Measurements from ENCODE around the gene PALM2AKAP2. TPM values are rescaled to one million over a fixed set of nuclear protein-coding genes. Genes with fewer than 3 reads are reported as not detected.

PALM2AKAP2 gene
- total and polyA plus RNA-seq, 2 donors from 2014 or later: 0.26 to 10.6 TPM

DNA sequence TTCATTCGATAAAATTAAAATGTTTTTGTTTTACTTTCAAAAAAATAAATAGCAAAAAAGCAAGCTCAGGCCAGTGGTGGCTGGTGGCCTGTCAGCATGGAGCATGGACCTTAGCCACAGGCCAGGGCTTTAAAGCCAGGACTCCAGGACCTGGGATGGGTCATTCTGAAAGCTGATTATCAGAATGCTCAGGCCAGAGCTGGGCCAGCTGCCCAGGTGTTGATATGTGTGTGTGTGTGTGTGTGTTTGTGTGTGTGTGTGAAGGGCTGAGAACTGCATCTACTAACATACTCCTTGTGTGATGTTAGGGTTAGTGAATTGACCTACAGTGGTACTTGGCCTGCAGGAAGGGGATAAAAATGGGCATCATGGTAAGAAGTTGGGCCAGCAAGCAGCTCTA, 21.5 kb downstream of the PALM2AKAP2 start:
- FAIRE-seq (no peak), DNase-seq (no peak)
- intact Hi-C loops (cut with DNase I): no loop called here
- Histone ChIP-seq H3K9me3 (ENCODE audit: control insufficient read depth in 2 of 3, insufficient read depth in 1 of 3, low read length in 3 of 3) (no peaks in the 10 kb centered on the region), H3K27ac (ENCODE audit: low read depth in 2 of 2, low read length in 2 of 2) (no peak overlapping the region), H3K4me3 (ENCODE audit: low read length in 3 of 3) (no peak overlapping the region), H3K36me3 (ENCODE audit: control insufficient read depth in 2 of 3, insufficient read depth in 3 of 3, low read length in 3 of 3) (no peaks in the 10 kb centered on the region), H3K4me1 (ENCODE audit: control insufficient read depth in 2 of 3, insufficient read depth in 2 of 3, low read depth in 1 of 3, low read length in 3 of 3) (no peaks in the 10 kb centered on the region), H3K9ac (ENCODE audit: low read length in 3 of 3) (no peak overlapping the region), H3K27me3 (ENCODE audit: control insufficient read depth, insufficient read depth, low read length) (no peaks in the 10 kb centered on the region)
- TF ChIP-seq, protein P1, sequence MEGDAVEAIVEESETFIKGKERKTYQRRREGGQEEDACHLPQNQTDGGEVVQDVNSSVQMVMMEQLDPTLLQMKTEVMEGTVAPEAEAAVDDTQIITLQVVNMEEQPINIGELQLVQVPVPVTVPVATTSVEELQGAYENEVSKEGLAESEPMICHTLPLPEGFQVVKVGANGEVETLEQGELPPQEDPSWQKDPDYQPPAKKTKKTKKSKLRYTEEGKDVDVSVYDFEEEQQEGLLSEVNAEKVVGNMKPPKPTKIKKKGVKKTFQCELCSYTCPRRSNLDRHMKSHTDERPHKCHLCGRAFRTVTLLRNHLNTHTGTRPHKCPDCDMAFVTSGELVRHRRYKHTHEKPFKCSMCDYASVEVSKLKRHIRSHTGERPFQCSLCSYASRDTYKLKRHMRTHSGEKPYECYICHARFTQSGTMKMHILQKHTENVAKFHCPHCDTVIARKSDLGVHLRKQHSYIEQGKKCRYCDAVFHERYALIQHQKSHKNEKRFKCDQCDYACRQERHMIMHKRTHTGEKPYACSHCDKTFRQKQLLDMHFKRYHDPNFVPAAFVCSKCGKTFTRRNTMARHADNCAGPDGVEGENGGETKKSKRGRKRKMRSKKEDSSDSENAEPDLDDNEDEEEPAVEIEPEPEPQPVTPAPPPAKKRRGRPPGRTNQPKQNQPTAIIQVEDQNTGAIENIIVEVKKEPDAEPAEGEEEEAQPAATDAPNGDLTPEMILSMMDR (IDR thresholded peaks at IDR 0.05; ENCODE audit: borderline replicate concordance, extremely low read depth, insufficient read depth): no peak

DNA sequence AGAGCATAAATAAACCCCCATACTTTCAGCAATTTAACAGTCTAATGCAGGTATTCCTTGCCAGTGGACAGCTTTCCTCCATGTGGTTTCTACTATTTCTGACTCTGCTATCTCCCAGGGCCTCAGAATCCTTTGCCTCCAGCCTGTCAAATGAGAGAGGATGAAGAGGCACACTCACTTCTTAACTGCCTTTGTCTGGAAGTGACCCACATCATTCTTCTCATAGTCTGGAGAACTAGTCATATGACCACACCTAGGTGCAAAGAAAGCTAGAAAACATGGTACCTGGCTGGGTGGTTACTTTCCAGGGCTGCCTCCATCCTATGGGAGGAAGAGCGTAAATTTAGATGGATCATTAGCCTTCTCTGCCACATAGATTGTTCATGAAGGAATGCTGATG, 22.5 kb downstream of the PALM2AKAP2 start:
- DNase-seq (no peak), FAIRE-seq (no peak)
- Histone ChIP-seq H3K4me1 (ENCODE audit: control insufficient read depth in 2 of 3, insufficient read depth in 2 of 3, low read depth in 1 of 3, low read length in 3 of 3) (no peaks in the 10 kb centered on the region), H3K27ac (ENCODE audit: low read depth in 2 of 2, low read length in 2 of 2) (no peak overlapping the region), H3K36me3 (ENCODE audit: control insufficient read depth in 2 of 3, insufficient read depth in 3 of 3, low read length in 3 of 3) (no peaks in the 10 kb centered on the region), H3K27me3 (ENCODE audit: control insufficient read depth, insufficient read depth, low read length) (no peaks in the 10 kb centered on the region), H3K9me3 (ENCODE audit: control insufficient read depth in 2 of 3, insufficient read depth in 1 of 3, low read length in 3 of 3) (no peaks in the 10 kb centered on the region), H3K9ac (ENCODE audit: low read length in 3 of 3) (no peak overlapping the region), H3K4me3 (ENCODE audit: low read length in 3 of 3) (no peak overlapping the region)
- TF ChIP-seq, protein P1 (IDR thresholded peaks at IDR 0.05; ENCODE audit: borderline replicate concordance, extremely low read depth, insufficient read depth): no peak
- intact Hi-C loops (cut with DNase I): no loop called here

DNA sequence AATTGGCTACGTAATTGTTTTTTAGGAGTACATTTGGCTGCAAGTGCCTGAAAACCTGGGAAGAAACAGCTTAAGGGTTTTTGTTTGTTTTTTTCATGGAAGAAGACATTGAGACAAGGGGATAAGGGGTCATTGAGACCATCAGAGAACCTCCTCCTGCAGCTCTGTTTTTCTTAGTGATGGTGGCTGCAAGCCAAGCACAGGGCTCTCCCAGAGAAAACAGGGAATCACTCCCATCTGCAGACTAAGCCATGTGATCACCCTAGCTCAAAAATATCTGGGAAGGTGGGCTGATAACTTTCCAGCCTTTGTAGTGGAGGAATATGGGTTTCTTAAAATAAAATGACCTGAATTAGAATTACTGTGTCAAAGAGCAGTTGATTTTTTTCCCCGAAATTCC, 25.1 kb downstream of the PALM2AKAP2 start:
- TF ChIP-seq, protein P1 (IDR thresholded peaks at IDR 0.05; ENCODE audit: borderline replicate concordance, extremely low read depth, insufficient read depth): no peak
- no peak for FAIRE-seq

DNA sequence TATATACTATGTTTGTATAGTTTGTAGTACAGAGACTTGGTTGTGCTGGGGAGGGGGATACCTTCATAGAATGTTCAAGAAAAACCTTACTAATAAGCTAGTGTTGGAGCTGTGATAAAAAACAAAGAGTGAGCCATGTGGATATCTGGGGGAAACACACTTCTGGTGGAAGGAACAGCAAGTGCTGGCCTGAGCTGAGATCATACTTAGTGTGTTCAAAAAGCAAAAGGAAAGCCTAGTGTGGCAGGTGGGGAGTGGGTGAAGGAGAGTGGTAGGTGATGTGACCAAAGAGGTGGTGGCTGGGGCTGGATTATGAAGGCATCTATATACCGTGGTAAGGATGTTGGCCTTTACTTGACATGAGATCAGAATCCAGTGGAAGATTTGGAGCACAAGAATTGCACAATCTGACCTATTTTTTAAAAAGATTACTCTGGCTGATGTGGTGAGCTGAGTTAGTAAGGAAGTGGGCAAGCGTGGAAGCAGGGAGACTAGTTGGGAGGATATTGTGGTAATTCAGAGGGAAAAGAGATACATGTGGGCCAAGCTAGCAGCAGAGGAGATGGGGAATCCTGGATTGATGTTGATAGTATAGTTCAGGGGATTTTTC, 26.6 kb downstream of the PALM2AKAP2 start:
- no peak for FAIRE-seq
- H3K9me3 ChIP-seq (ENCODE audit: control insufficient read depth in 2 of 3, insufficient read depth in 1 of 3, low read length in 3 of 3): no peaks in the 10 kb centered on the region

More for the DNA sequence above, 25.1 kb downstream of the PALM2AKAP2 start:
- Histone ChIP-seq H3K36me3 (ENCODE audit: control insufficient read depth in 2 of 3, insufficient read depth in 3 of 3, low read length in 3 of 3) (no peaks in the 10 kb centered on the region), H3K27me3 (ENCODE audit: control insufficient read depth, insufficient read depth, low read length) (no peaks in the 10 kb centered on the region), H3K4me1 (ENCODE audit: control insufficient read depth in 2 of 3, insufficient read depth in 2 of 3, low read depth in 1 of 3, low read length in 3 of 3) (no peaks in the 10 kb centered on the region), H3K9ac (ENCODE audit: low read length in 3 of 3) (no peak overlapping the region), H3K9me3 (ENCODE audit: control insufficient read depth in 2 of 3, insufficient read depth in 1 of 3, low read length in 3 of 3) (no peaks in the 10 kb centered on the region), H3K4me3 (ENCODE audit: low read length in 3 of 3) (no peak overlapping the region), H3K27ac (ENCODE audit: low read depth in 2 of 2, low read length in 2 of 2) (no peak overlapping the region)
- DNase-seq: no peak
- intact Hi-C loops (cut with DNase I): no loop called here

More for the DNA sequence above, 26.6 kb downstream of the PALM2AKAP2 start:
- no peaks in the 10 kb centered on the region for H3K36me3 ChIP-seq (ENCODE audit: control insufficient read depth in 2 of 3, insufficient read depth in 3 of 3, low read length in 3 of 3)
- no peak for DNase-seq
- H3K9ac ChIP-seq (ENCODE audit: low read length in 3 of 3): no peak overlapping the region
- TF ChIP-seq, protein P1 (IDR thresholded peaks at IDR 0.05; ENCODE audit: borderline replicate concordance, extremely low read depth, insufficient read depth): no peak
- H3K4me1 ChIP-seq (ENCODE audit: control insufficient read depth in 2 of 3, insufficient read depth in 2 of 3, low read depth in 1 of 3, low read length in 3 of 3): no peaks in the 10 kb centered on the region
- H3K4me3 ChIP-seq (ENCODE audit: low read length in 3 of 3): no peak overlapping the region
- H3K27ac ChIP-seq (ENCODE audit: low read depth in 2 of 2, low read length in 2 of 2): no peak overlapping the region
- H3K27me3 ChIP-seq (ENCODE audit: control insufficient read depth, insufficient read depth, low read length): no peaks in the 10 kb centered on the region
- intact Hi-C loops (cut with DNase I): no loop called here

Data from kidney (tissue), 14 donors.